Measurements from ENCODE around the gene SEL1L3.

GRCh38 chr4:25792200-25792791, 70.5 kb downstream of the SEL1L3 start:
- TF ChIP-seq CTCF (IDR thresholded peaks at IDR 0.05 in 4 of 5, conservative IDR thresholded peaks at IDR 0.05 in 1 of 5) (no peak), POLR2A (IDR thresholded peaks at IDR 0.05) (no peak)

Data from gastrocnemius medialis (tissue), 4 donors.